HG03025 (cell line): Measurements from ENCODE around the gene CARMIL3.

Experiments used
- ATAC-seq: cut with Tn5 transposase; IDR thresholded peaks from one replicate; pipeline ENCODE4 v1.9.1; 2021; ENCODE audit warnings: mild to moderate bottlenecking, moderate library complexity; ENCODE audit not compliant: unreplicated experiment, low FRiP score

The CARMIL3 gene

DNA sequence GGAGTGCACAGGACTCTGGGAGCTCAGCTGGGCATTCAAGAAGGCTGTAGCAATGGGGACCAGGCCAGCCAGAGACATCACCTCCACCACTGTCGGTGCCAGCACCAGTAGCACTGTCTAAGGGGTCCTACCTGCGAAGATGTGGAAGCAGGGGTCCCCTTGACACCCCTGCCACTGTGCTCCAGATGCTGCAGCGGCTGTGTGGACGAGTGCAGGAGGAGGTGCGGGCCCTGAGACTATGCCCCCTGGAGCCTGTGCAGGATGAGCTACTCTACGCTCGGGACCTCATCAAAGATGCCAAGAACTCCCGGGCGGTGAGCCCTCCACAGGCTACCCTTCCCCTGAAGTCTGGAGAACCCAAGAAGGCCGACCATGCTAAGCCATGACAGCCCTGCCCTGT lies 8.6 kb downstream of the CARMIL3 start:
- ATAC-seq, result no peak

DNA sequence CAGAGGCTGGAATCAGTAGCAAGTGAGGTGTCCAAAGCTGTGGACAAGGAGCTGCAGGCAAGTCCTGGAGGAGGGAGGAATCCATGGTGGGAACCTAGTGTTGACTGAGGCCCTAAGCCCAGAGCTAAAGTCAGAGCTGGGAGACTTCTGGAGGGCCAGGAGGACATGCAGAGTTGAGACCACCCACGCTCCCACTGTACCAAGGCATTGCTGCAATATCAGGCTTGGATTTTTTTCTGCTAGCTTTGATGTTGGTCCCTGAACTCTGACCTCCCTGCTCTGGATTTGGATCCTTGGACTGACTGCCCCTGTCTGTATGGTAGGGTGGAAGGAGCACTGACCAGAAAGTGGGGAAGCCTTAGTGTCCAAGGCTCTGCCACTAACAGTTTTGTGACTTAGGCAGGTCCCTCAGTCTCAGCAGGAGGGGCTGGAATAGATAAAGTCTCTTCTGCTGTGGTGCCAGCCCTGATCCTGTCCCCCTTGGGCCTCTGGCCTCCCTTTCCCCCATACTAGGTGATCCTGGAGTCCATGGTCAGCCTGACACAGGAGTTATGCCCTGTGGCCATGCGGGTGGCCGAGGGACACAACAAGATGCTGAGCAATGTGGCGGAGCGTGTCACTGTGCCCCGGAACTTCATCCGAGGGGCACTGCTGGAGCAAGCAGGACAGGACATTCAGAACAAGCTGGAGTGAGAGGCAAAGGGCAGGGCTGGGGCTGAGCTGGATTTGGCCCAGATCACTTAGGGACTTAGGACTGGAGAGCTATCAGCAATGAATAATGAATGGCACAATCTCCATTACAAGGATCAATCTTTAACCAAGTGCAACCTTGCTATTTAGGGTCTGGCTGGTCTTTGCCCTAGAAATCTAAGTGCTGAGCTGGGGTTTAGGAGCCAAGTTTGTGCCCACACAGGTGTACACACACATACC lies 9.4 kb downstream of the CARMIL3 start:
- ATAC-seq, result no peak

DNA sequence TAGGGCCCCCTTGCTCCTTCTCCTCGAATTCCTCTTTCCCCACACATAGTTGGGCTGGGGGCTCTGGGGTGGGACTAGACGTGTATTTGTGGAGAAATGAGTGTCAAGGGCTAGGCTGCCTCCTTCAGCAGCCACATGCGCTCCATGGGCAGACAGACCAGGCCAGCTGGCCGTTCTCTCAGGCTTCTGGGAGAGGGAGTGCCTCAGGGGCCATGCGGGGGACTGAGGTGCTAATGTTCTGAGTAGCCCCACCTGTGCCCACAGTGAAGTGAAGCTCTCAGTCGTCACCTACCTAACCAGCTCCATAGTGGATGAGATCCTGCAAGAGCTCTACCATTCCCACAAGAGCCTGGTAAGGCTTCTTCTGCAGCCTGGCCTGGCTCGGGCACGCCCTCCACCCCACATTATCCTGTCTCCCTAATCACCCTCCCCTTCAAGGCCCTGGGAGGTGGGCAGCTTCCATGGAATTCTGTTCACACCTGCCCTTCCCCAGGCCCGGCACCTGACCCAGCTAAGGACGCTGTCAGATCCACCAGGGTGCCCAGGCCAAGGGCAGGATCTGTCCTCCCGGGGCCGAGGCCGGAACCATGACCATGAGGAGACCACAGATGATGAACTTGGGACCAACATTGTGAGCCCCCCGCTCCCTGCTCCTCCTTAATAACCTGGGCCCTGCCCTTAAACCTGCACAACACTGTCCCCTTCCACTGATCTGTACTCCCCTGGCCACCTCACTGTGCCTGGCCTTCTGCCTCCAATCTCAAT lies 10.6 kb downstream of the CARMIL3 start:
- ATAC-seq, result no peak

DNA sequence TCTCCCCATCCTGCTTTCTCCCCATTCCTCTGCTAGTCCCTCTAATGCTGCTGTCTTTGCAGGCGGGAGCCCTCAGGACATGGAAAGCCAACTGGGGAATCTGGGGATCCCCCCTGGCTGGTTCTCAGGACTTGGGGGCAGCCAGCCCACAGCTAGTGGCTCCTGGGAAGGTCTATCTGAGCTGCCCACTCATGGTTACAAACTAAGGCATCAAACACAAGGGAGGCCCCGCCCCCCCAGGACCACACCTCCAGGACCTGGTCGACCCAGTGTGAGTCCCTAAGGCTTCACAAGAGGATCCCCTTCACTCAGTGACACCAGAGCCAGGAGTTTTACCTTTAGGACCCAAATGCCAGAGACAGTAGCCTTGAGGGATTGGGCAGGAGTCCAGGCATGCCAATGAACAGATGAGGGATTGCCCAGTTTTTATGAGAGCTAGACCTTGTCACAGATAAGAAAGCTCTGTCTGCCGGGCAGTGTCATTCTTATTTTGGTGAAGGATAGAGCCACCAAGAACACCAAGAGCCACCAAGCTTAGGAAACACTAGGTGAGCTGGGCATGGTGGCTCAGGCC lies 11.5 kb downstream of the CARMIL3 start:
- ATAC-seq, result no peak

DNA sequence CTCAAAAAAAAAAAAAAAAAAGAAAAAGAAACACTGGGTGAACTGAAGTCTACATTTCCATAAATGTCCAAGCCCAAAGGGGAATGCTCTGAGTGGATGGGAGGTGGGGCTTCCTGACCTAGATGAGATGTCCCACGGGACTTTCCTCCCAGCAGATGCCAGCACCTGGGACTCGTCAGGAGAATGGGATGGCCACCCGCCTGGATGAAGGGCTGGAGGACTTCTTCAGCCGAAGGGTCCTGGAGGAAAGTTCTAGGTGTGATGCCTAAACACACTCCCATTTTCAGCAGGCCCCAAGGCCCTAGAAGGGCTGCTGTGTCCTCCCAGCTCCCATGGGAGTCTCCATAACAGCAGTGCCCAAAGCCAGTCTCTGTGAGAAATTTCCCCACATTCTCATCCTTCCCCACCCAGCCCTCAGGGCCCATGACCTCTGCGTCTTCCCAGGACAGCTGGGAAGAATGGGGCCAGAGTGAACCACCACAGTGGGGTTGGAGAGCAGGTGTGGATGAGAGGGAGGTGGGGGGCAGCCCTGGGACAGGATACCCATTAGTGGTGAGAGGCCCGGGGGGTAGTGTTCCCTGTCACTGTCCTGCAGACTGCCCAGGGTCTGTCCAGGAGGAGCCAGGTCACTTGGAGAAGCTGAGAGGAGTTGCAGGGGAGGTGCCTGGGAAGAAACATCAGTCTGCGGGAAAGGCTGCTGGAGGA lies 12.4 kb downstream of the CARMIL3 start:
- ATAC-seq, result no peak

DNA sequence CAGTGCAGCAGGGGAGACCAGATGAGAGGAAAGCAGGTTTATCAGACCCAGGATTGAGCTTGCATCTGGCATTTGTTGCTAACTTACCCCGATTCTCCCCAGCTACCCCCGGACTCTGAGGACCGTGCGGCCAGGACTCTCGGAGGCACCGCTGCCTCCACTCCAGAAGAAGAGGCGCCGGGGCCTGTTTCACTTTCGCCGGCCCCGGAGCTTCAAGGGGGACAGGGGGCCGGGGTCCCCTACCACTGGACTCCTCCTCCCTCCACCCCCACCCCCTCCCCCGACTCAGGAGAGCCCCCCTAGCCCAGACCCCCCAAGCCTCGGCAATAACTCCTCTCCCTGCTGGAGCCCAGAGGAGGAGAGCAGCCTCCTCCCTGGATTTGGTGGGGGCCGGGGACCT lies 13.0 kb downstream of the CARMIL3 start:
- ATAC-seq, result no peak

DNA sequence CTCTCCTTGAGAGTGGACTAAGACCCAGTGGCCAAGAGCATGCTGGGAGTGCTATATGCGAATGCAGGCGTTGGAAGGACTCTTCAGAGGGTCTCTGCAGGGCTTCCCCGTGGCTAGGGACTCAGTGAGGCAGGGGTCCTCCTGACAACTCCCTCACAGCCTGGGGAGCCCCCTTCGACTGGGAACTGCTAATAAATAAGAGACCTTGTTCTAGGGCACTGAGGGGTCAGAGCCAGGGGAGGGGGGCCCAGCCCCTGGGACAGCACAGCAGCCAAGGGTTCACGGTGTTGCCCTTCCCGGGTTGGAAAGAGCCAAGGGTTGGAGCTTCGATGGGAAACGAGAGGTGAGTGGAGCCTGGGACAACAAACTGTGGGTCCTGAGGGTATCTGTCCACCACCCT lies 13.6 kb downstream of the CARMIL3 start:
- ATAC-seq, result no peak

DNA sequence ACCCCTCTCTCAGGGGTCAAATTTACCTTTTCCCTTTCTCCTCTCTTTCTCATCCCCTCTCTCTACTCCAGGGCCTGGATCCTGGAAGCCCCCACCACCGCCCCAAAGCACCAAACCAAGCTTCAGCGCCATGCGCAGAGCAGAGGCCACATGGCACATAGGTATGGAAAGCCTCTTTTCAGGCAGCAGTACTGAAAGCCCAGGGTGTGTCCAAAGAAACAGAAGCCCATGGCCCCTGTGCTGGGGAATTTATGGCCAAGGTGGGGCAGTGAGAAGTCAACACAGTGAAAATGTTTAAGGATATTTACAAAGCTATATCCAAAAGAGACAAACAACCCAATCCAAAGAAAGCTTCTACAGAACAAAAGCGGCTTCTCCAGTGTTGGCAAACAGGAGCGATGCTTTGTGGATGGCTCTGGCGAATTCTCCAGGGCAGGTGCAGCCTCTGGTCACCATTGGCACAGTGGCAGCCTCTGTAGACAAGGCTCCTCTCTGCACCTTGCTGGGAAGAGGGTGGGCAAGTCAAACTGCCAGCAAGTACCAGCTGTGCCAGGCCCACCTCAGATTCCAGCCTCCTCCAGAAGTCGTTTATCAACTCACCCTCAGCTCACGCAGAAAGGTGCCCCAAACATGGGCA lies 14.8 kb downstream of the CARMIL3 start:
- ATAC-seq, result no peak

DNA sequence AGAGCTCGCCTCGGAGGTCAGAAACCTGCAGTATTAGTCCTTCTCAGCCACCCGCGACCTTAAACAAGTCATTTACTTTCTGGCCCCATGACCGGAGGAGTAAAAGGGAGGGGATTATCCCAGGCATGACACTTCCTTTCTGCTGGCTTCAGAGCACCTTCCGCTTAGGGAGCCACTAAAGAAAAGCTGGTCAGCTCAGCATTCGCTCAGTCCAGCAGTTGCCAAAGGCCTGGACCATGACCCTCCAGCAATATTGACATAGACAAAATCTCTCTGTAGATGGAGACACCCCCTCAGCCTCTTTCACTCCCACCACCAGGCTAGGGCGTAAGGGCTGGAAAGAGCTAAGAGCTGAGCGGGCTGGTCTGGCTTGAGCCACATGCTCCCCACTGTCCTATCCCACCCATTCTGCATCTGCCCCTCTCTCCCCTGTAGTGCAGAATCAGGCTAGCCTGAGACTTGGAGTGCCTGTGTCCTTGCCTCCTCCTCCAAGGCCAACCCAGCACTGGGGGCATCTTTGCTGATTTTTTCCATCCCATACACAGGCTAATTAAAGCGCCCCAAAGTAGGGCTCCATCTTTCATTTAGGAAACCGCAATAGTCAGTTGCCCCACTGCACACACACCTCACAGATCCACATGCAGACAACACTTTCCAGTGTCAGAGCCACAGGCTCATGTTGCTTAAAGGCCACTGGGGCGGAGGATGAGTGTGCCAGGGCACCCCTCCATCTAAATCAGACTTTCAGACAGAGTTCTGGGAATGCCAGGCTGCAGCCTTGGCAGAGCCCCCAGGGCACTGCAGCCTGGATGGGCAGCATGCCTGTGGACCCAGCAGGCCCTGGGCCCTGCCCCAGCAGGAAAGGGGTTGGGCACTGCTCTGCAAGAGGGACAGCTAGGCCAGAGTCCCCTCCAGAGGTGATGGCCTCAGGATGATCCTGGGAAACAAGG lies 15.6 kb downstream of the CARMIL3 start:
- no peak for ATAC-seq

DNA sequence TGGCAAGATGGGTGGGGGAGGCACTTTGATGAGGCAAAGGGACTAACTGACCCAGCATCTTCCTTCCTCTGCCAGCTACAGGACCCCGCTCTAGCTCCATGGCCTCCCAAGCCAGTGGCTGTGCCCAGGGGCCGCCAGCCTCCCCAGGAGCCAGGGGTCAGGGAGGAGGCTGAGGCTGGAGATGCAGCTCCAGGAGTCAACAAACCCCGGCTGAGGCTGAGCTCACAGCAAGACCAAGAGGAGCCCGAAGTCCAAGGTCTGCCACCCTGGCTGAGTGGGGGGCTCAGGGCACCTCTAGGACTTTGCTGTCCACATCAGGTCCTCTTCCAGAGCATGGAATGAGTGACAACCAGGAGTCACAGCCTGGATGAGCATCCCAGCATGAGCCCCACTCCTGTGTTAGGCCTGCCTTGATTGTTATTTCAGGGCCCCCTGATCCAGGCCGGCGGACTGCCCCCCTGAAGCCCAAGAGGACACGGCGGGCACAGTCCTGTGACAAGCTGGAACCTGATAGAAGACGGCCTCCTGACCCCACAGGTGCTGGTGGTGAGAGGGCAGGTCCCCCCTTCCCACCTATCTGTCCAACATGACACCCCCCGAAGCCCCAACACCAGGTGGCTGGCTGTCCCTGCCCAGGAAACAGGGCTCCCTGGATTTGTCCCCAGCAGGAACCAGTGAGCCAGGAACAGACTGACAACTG lies 17.1 kb downstream of the CARMIL3 start:
- ATAC-seq, result no peak

DNA sequence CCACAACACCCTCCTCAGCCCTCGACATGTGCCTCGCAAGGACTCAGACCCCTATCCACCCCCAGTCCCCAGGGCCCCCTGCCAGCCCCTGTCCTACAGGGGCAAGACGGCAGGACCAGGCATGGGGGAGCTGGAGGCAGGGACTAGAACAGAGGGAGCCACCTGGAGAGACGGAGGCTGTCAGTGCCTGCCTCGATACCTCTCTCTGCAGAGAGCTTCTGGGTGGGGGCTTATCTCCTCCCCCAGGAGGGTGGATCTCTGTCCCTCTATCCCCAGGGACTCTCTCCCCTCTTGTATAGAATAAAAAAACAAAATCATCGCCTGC lies 17.6 kb downstream of the CARMIL3 start:
- no peak for ATAC-seq

DNA sequence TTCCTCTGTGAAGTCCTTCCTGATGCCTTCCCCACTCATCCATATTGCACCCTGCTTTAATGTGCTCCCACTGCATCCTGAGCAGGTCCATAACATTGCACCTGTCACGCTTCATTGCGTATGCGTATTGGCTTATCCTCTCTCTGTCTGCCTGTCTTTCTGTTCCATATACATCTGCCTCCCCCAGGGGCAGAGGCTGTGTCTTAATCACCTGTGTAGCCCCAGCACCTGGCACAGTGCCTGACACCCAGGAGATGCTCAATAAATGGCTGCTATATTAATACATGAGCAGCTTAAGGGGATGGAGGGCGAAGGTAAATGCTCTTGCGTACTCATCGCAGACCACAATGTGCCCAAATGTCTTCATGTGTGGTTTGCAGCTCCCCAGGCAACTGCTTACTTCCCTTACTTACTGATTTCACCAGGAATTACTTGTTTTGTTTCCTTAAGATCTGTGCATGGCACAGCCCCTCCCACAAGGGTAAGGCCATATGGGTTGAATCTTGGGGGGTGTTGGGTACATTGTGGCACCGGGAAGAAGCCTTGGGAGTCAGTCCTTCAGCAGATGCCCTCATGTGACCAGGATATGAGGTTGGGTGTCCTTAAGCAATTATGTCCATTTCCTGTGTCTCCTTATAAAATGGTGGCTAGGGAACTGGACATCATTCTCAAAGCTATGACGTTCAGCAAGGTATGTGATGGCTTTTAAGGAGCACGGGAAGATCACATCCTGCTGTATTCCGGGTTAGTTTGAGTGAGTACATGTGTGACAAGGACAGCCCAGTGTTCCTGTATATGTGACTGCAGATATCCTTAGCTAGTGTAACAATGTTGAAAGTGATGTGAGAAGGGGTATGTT lies 18.7 kb downstream of the CARMIL3 start:
- no peak for ATAC-seq

DNA sequence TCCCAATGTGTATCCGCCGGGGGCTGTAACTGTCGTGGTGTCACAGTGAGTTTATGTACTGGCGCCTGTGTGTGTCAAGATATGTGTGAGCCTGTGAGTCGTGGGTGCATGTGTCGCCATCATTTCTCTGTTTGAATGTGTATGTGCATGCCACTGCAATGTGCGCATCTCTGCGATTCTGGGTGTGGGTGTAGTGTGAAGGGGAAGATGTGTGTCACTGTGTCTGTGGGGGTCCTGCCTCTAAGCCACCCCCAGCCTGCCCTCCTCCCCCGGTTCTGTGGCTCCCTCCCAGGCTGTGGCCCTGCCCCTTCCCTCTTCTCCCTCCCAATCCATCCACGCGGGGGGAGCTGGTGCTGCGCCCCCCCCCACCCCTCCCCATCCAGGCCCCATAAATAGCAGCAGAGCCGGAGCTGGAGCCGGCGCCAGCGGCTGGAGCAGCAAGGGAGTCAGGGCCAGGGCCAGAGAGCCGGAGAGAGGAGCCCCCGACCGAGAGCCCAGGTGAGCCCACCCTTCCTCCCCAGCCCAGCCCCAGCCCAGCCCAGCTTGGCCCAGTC lies 19.4 kb downstream of the CARMIL3 start, which contains the start of gene CPNE6:
Gene CPNE6 (plus strand): TSS at position 419 of the 554 bp plus-strand sequence. CDS start 1,375 bp downstream, outside the sequence.
- no peak for ATAC-seq

DNA sequence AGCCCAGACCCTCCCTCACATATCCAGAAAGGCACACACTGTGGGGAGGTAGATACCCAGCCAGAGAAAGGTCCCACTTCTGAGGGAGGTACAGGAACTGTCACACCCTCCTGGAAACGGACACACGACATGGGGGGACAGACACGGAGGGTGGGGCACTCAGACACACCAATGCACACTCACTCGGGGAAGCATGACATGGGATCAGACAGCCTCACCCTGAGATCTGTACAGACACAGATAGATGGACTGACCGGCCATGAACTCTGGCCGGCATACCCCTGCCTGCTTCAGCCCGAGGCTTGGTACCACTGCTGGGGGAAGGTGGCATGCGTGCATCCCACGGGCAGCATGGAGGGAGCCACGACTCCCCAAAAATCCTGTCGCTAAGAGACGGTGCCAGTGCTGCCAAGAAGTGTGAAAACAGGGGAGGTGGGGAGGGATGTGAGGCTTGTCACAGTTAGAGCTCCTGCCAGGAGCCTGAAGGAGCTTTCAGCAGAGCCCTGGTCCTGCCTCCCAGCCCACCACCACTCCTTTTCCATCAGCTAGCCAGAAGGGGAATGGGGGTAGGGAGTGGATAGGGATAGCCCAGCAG lies 20.1 kb downstream of the CARMIL3 start:
- ATAC-seq, result no peak

DNA sequence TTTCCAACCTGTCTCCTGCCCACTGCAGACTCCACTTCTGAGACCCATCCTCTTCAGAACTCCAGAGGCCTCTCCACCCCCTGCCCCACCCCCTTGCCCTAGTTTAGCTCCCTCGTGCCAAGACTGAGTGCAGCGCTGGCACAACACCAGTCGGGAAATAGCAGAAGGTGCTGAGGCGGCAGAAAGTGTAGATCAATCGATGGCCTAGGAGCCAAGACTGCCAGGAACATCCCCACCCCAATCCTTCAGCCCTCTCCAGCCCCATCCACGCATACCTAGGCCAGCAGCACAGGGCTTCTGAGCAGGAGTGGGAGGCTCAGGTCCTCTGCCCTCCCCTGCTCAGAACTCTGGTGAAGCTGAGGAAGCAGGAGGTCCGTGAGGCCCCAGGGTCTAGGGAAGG lies 20.6 kb downstream of the CARMIL3 start:
- no peak for ATAC-seq

DNA sequence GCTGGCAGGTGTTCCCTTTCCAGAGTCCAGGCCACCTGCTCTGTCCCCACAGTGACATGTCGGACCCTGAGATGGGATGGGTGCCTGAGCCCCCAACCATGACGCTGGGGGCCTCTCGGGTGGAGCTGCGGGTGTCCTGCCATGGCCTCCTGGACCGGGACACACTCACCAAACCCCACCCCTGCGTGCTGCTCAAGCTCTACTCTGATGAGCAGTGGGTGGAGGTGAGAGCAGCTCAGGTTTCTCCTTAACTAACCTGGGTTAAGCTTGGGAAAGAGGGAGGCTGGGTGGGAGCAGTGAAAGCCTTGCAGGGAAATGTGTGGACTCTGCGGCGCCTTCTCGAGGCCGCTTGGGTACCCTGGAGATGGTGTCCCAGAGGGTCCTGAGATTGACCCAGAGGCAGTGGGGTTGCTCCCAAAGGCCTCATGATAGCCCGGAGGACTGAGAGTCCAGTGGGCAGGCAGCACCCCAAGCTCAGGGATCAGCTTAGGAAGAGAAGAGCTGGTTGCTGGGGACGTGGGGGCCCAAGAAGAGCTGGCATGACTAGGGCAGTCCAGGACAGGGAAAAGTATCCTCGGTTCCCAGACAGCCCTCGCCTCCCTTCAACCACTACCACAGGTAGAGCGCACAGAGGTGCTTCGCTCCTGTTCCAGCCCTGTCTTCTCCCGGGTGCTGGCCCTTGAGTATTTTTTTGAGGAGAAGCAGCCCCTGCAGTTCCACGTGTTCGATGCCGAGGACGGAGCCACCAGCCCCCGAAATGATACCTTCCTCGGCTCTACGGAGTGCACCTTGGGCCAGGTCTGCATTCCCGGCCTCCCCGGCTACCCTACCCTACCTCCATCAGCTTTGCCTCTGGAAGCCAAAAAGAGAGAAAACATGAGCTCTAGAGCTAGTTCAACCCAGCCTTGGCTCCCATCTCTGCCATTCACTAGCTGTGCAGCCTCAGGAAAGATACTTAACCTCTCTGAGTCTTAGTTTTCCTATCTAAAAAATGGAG lies 21.4 kb downstream of the CARMIL3 start:
- no peak for ATAC-seq
